ENCODE data around the gene GC.
"Not testable (repeated sequence)": the region's sequence is repeated elsewhere in the genome, so short reads cannot be mapped to it uniquely, and the experiment has no call there.

Gene GC, protein sequence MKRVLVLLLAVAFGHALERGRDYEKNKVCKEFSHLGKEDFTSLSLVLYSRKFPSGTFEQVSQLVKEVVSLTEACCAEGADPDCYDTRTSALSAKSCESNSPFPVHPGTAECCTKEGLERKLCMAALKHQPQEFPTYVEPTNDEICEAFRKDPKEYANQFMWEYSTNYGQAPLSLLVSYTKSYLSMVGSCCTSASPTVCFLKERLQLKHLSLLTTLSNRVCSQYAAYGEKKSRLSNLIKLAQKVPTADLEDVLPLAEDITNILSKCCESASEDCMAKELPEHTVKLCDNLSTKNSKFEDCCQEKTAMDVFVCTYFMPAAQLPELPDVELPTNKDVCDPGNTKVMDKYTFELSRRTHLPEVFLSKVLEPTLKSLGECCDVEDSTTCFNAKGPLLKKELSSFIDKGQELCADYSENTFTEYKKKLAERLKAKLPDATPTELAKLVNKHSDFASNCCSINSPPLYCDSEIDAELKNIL

GRCh38 chr4:71783972-71784371, at the start of gene GC:
GC (minus strand) TSS chr4:71784079; CDS start chr4:71784018, 61 bp downstream.
- ATAC-seq (no peak), DNase-seq (no peak)
- Mint-ChIP-seq H3K27ac (no peak within 1 kb of the TSS), H3K27me3 (peaks cover 4% of the 10 kb centered on the region), H3K36me3 (ENCODE audit: low read depth) (no peaks in the 10 kb centered on the region), H3K4me3 (no peak within 1 kb of the TSS), H3K4me1 (no peaks in the 10 kb centered on the region), H3K9me3 (no peaks in the 10 kb centered on the region)

DNA sequence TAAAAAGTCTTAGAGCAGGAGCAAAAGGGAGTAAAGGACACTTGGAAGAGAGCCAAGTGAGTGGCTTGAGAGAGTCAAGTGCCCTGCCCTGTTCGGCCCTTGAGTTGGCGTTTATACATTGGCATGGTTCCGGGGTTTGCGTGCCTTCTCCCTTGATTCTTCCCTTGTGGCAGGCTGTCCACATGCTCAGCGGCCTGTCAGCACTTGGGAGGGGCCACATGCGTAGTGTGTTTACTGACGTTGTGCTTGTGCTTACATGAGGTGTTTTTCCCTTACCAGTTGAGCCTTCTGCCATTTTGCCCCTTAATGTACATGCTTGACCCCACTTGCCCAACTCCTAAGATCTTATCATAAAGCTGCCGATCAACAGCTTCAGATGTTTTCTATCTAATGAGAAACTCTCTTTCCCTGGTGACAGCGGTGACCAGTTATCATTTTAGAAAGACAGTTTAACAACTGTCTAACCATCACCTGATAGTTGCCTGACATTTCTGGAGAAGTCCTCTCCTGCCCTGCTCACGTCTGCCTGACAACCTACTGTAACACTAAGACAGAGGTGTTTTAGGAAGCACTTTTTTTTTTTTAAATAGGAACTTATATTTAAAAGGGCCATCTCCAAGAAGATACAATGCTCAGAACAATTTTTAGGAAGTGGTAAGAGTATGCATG, 49.5 kb upstream of the GC start:
- Mint-ChIP-seq H3K36me3 (ENCODE audit: low read depth) (no peaks in the 10 kb centered on the region), H3K27me3 (no peaks in the 10 kb centered on the region), H3K4me3 (no peak overlapping the region), H3K4me1 (no peaks in the 10 kb centered on the region), H3K27ac (no peak overlapping the region), H3K9me3 (no peaks in the 10 kb centered on the region)
- DNase-seq (no peak), ATAC-seq (no peak)

GRCh38 chr4:71832049-71832448, 48.2 kb upstream of the GC start:
- no peaks in the 10 kb centered on the region for H3K36me3 Mint-ChIP-seq (ENCODE audit: low read depth)
- no peaks in the 10 kb centered on the region for H3K9me3 Mint-ChIP-seq
- H3K4me3 Mint-ChIP-seq: no peak overlapping the region
- ATAC-seq (no peak), DNase-seq (no peak)
- H3K27ac Mint-ChIP-seq: no peak overlapping the region
- H3K4me1 Mint-ChIP-seq: no peaks in the 10 kb centered on the region
- no peaks in the 10 kb centered on the region for H3K27me3 Mint-ChIP-seq

DNA sequence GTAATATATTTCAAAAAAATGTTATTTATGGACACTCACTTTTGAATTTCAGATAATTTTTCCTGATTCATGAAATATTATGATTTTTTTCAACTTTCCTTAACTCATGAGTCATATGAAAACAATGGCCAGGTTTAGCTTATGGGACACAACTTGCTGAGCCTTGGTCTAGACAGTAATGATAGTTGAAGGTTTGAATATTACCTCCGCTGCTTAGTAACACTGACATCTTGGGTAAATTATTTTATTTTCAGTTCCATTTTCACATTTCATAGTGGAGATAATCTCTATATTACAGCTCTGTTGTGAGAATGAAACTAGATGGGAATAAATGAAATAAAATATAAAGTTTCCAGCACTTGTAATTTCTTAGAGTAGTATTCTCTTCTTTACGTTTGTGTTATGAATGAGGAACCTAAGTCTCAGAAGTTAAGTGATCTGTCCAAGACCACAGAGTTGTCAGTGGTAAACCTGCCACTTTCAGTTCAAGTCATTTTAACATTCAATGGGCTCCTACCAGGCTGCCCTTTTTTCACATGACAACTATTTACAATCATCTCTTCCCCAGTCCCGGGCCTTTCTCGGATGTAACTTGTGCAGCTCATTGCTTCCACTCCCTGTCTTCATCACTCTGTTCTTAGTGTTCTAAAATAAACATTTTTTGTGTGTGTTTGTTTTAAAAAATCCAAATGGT, 46.8 kb upstream of the GC start:
- ATAC-seq (no peak), DNase-seq (no peak)
- Mint-ChIP-seq H3K4me3 (no peak overlapping the region), H3K27me3 (no peaks in the 10 kb centered on the region), H3K27ac (no peak overlapping the region), H3K9me3 (no peaks in the 10 kb centered on the region), H3K36me3 (ENCODE audit: low read depth) (no peaks in the 10 kb centered on the region), H3K4me1 (no peaks in the 10 kb centered on the region)

DNA sequence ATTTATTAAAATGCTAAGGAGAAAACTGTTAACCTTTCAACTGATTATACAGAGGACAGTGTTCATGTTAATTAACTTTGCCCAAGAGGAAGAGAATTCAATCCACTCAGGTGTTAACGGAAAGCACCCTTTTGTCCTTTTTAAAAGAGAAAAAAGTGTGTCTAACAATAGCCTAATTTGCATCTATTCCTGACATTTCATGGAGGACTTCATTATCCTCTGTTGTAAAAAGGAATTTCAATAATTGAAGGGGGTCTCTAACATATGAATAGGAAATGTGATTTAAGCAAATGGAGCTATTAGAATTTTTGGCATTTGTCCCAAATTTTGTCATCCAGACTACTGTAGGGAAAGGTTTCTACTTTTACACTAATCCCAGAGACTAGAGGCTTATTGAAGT, 44.6 kb upstream of the GC start:
- no peak overlapping the region for H3K4me3 Mint-ChIP-seq
- no peaks in the 10 kb centered on the region for H3K36me3 Mint-ChIP-seq (ENCODE audit: low read depth)
- no peak overlapping the region for H3K27ac Mint-ChIP-seq
- no peak for ATAC-seq
- DNase-seq: no peak
- no peaks in the 10 kb centered on the region for H3K27me3 Mint-ChIP-seq
- H3K4me1 Mint-ChIP-seq: no peaks in the 10 kb centered on the region
- no peaks in the 10 kb centered on the region for H3K9me3 Mint-ChIP-seq

DNA sequence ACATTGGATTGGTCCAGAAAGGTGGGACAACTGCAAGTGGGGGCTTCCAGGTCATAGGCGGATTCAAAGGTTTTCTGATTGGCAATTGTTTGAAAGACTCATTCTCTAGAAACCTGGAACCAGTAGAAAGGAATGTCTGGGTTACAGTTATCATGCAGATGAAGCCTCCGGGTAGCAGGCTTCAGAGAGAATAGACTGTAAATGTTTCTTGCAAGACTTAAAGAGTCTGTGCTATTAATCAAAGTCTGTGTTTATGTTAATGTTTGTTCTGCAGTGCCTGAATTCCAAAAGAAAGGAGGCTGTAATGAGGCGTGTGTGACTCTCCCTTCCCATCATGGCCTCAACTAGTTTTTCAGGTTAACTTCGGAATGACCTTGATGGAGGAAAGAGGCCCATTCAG, 43.9 kb upstream of the GC start:
- Mint-ChIP-seq H3K27ac (no peak overlapping the region), H3K4me1 (no peaks in the 10 kb centered on the region), H3K27me3 (no peaks in the 10 kb centered on the region), H3K36me3 (ENCODE audit: low read depth) (no peaks in the 10 kb centered on the region), H3K9me3 (no peaks in the 10 kb centered on the region), H3K4me3 (no peak overlapping the region)
- DNase-seq (no peak), ATAC-seq (no peak)

DNA sequence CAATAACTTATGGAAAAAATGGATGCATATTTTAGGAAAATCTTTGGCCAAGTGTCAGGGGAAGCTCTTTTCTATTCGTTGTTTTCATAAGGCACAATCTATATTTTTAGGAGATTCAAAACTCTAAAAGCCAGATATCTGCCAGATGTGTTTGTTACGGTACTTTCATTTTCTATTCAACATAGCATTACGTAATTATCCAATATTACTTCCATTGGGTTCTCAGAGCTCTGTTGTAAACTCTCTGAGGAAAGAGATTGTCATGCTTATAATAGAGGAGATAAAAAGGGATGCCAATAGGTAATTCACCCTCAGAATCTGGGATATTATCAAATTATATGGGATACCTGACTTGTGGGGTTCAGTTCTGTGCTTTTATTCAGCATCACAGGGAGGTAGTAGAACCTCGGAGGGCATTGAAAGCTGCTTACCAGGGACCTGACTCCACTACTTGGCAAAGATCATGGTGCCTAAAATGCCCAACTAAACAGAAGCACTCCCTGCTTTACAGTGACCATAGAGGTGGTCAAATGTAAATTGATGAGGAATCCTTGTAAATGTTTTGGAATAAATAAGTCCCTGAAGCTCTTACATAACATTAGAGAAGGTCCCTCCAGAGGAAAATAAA, 32.9 kb upstream of the GC start:
- Mint-ChIP-seq H3K36me3 (ENCODE audit: low read depth) (no peaks in the 10 kb centered on the region), H3K4me3 (no peak overlapping the region), H3K27ac (no peak overlapping the region), H3K9me3 (no peaks in the 10 kb centered on the region), H3K27me3 (no peaks in the 10 kb centered on the region), H3K4me1 (no peaks in the 10 kb centered on the region)
- no peak for ATAC-seq
- DNase-seq: no peak

DNA sequence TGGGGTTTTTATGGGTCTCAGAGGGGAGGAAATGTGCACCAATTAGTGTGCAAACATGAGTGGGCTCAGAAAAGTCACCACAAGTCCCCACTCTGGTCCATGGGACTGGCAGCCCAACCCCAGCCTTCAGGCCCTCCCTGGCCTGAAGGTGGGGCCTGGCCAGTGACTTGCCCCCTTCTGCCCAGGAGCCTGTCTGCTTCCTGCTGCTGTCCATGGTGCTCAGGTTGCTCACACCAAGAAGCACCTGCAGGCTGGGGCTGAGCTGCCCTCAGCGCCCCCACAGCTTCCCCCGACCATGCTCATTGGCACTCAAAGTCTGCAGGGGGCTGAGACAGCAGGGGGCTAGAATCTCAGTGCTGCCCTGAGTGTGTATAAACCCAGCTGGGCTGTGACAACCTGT, 30.6 kb upstream of the GC start:
- no peak for ATAC-seq
- Mint-ChIP-seq H3K27ac (no peak overlapping the region), H3K4me3 (no peak overlapping the region), H3K36me3 (ENCODE audit: low read depth) (no peaks in the 10 kb centered on the region), H3K27me3 (no peaks in the 10 kb centered on the region), H3K9me3 (no peaks in the 10 kb centered on the region), H3K4me1 (no peaks in the 10 kb centered on the region)
- DNase-seq: no peak

DNA sequence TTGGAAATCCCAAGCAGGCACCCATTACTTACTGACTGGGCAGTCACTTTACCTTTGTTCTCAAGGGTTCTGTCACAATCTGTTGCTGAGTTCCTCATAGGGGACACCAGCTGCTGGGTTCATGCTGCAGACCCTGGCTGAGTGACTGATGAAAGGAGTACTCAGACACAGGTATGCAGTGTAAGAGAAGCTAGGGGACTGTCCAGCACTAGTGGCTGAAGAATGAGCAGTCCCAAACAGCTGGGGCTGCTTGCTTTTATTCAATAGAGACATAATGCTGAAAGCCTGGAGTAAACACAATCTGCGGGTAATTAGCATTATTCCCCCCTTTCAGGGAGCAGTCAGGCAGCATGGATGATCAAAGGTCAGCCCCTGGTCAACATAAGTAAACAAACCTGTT, 25.9 kb upstream of the GC start:
- not testable (repeated sequence) for H3K27ac Mint-ChIP-seq; DNase-seq; ATAC-seq; H3K4me1 Mint-ChIP-seq; H3K27me3 Mint-ChIP-seq; H3K4me3 Mint-ChIP-seq; H3K36me3 Mint-ChIP-seq (ENCODE audit: low read depth); H3K9me3 Mint-ChIP-seq

- Mint-ChIP-seq H3K9me3 (no peaks in the 10 kb centered on the region), H3K27ac (no peak overlapping the region), H3K36me3 (ENCODE audit: low read depth) (no peaks in the 10 kb centered on the region), H3K4me1 (no peaks in the 10 kb centered on the region), H3K27me3 (no peaks in the 10 kb centered on the region), H3K4me3 (no peak overlapping the region)
- no peak for DNase-seq
- ATAC-seq: no peak
Measured at GRCh38 chr4:71807469-71807868, 23.6 kb upstream of the GC start.

- not testable (repeated sequence) for DNase-seq; H3K36me3 Mint-ChIP-seq (ENCODE audit: low read depth)
Measured at GRCh38 chr4:71805230-71805629, 21.4 kb upstream of the GC start.

GRCh38 chr4:71804017-71804697, 20.3 kb upstream of the GC start:
- ATAC-seq; DNase-seq; H3K9me3 Mint-ChIP-seq; H3K36me3 Mint-ChIP-seq (ENCODE audit: low read depth); H3K27me3 Mint-ChIP-seq; H3K27ac Mint-ChIP-seq; H3K4me3 Mint-ChIP-seq; H3K4me1 Mint-ChIP-seq: not testable (repeated sequence)

More at GRCh38 chr4:71805230-71805629, 21.4 kb upstream of the GC start:
- H3K9me3 Mint-ChIP-seq, H3K27me3 Mint-ChIP-seq, H3K27ac Mint-ChIP-seq, H3K4me3 Mint-ChIP-seq, H3K4me1 Mint-ChIP-seq, ATAC-seq: not testable (repeated sequence)

DNA sequence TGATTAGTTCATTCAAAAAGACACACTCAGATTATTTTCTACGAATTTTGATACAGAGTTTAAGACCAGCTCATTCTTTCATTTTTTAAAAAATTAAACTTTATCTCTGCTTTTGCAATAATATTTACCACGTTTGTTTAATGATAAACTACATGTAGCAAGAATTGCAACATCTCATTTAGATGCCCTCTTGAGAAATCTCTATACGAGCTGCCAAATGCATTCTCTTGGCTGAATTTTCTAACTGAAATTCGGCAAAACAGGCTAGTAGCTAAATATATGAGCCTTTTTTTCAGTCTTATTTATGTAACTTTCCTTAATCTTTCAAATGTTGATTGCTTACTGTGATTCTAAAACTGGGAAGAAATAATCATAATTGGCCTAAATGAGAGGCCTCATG, 2.1 kb upstream of the GC start:
- Mint-ChIP-seq H3K4me1 (no peaks in the 10 kb centered on the region), H3K27me3 (peaks cover 4% of the 10 kb centered on the region), H3K9me3 (no peaks in the 10 kb centered on the region), H3K36me3 (ENCODE audit: low read depth) (no peaks in the 10 kb centered on the region), H3K27ac (no peak overlapping the region), H3K4me3 (no peak overlapping the region)
- ATAC-seq (no peak), DNase-seq (no peak)

GRCh38 chr4:71784569-71785197, 804 bp upstream of the GC start:
- H3K27me3 Mint-ChIP-seq: peaks cover 4% of the 10 kb centered on the region
- no peaks in the 10 kb centered on the region for H3K36me3 Mint-ChIP-seq (ENCODE audit: low read depth)
- H3K4me1 Mint-ChIP-seq: no peaks in the 10 kb centered on the region
- DNase-seq (no peak), ATAC-seq (no peak)
- no peak overlapping the region for H3K27ac Mint-ChIP-seq
- no peak overlapping the region for H3K4me3 Mint-ChIP-seq
- no peaks in the 10 kb centered on the region for H3K9me3 Mint-ChIP-seq
